Muscle layer of colon (tissue), 2 donors: ENCODE results near the gene MSANTD1.

Experiments
- H3K27ac ChIP-seq: one replicate; pipeline ENCODE4 v1.7.0; 2013; ENCODE audit warnings: low read depth, mild to moderate bottlenecking, low read length, moderate library complexity
- H3K27me3 ChIP-seq, 2 donors: one replicate each; pipeline ENCODE4 v1.7.0; 2013; ENCODE audit warnings: low read length in 2 of 2, mild to moderate bottlenecking in 2 of 2; ENCODE audit not compliant: insufficient read depth in 2 of 2, control insufficient read depth in 1 of 2
- H3K36me3 ChIP-seq: one replicate; pipeline ENCODE4 v1.7.0; 2013; ENCODE audit warnings: mild to moderate bottlenecking, low read length; ENCODE audit not compliant: insufficient read depth
- H3K4me1 ChIP-seq: one replicate; pipeline ENCODE4 v1.7.0; 2013; ENCODE audit warnings: mild to moderate bottlenecking, low read length; ENCODE audit not compliant: insufficient read depth
- H3K4me3 ChIP-seq, 2 donors: one replicate each; pipeline ENCODE4 v1.7.0; 2013; ENCODE audit warnings: low read length in 2 of 2, low read depth in 1 of 2, mild to moderate bottlenecking in 1 of 2, moderate library complexity in 1 of 2
- H3K9ac ChIP-seq: one replicate; pipeline ENCODE4 v1.7.0; 2013; ENCODE audit warnings: low read length
- H3K9me3 ChIP-seq: one replicate; pipeline ENCODE4 v1.7.0; 2013; ENCODE audit warnings: mild to moderate bottlenecking, low read length
- donor health status: abdominal sarcoma.
- donor health status: Adenocarcinoma of cecum.

MSANTD1 gene

DNA sequence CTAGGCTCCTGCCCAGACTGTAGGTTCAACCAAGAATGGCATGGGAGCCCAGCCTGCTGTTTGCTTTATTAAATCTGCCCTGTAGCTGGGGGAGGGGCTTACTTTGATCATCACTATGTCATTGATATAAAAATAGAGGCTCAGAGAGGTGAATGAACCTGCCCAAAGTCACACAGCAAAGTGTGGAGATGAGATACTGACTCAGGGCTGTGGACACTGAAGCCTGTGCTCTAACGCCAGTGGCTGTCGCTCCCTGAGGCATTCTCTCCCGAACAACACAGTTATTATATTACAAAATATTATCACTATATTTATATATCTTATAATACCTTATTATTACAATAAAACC is 3.5 kb downstream of the MSANTD1 start:
- no peak overlapping the region for H3K9ac ChIP-seq
- H3K4me1 ChIP-seq, result no peaks in the 10 kb centered on the region
- H3K36me3 ChIP-seq, result no peaks in the 10 kb centered on the region
- H3K4me3 ChIP-seq, result no peak overlapping the region
- H3K27ac ChIP-seq, result no peak overlapping the region
- H3K27me3 ChIP-seq, result no peaks in the 10 kb centered on the region
- H3K9me3 ChIP-seq, result no peaks in the 10 kb centered on the region

DNA sequence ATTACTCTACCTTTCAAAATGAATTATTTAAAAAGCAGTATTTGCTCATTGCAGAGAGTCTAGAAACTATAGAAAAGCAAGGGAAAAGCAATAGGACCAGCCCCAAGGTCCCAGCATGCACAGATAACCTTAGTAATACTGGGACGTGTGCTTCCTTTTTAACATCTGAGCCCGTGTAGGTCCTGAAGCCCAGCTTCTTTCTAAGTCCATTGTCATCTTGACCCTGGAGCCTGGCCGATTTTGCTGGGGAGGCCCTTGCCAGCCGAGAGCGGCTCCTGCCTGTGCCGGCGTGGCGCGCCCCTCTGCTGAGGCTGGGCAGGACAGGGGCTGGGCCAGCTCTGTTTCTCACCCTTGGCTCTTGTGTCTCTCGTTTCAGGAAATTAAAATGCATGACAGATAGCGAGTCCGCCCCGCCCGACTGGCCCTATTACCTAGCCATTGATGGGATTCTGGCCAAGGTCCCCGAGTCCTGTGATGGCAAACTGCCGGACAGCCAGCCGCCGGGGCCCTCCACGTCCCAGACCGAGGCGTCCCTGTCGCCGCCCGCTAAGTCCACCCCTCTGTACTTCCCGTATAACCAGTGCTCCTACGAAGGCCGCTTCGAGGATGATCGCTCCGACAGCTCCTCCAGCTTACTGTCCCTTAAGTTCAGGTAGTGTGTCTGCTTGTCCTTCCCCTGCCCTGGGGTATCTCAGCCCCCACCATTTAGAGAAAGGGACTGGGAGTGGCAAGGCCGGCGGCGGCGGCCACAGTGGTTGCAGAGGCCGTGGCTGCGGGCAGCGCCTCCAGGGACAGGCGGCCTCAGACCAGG is 4.1 kb downstream of the MSANTD1 start:
- no peaks in the 10 kb centered on the region for H3K36me3 ChIP-seq
- H3K9ac ChIP-seq, result no peak overlapping the region
- H3K27me3 ChIP-seq, result no peaks in the 10 kb centered on the region

DNA sequence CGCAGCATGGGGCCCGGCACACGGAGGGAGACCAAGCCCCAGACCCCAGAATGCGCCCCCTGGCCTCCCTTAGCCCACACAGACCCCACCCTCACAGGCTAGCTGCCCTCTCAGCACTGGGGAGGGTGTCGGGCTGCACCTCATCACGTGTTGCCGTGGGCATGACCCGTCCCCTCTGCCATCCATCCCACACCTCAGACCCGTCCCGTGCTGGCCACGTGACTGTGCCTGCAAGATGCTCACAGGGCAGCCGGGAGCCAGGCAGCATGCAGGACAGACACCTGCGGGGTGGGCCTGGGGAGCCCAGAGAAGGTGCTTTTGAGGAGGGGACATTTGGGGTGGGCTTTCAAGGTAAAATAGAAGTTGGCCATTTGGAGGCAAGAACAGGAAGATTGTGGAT is 4.8 kb downstream of the MSANTD1 start:
- Histone ChIP-seq H3K9me3 (no peaks in the 10 kb centered on the region), H3K9ac (no peak overlapping the region), H3K27me3 (no peaks in the 10 kb centered on the region), H3K4me3 (no peak overlapping the region), H3K36me3 (no peaks in the 10 kb centered on the region), H3K4me1 (no peaks in the 10 kb centered on the region), H3K27ac (no peak overlapping the region)

More for the DNA sequence above, 4.1 kb downstream of the MSANTD1 start:
- Histone ChIP-seq H3K9me3 (no peaks in the 10 kb centered on the region), H3K27ac (no peak overlapping the region), H3K4me3 (no peak overlapping the region), H3K4me1 (no peaks in the 10 kb centered on the region)

DNA sequence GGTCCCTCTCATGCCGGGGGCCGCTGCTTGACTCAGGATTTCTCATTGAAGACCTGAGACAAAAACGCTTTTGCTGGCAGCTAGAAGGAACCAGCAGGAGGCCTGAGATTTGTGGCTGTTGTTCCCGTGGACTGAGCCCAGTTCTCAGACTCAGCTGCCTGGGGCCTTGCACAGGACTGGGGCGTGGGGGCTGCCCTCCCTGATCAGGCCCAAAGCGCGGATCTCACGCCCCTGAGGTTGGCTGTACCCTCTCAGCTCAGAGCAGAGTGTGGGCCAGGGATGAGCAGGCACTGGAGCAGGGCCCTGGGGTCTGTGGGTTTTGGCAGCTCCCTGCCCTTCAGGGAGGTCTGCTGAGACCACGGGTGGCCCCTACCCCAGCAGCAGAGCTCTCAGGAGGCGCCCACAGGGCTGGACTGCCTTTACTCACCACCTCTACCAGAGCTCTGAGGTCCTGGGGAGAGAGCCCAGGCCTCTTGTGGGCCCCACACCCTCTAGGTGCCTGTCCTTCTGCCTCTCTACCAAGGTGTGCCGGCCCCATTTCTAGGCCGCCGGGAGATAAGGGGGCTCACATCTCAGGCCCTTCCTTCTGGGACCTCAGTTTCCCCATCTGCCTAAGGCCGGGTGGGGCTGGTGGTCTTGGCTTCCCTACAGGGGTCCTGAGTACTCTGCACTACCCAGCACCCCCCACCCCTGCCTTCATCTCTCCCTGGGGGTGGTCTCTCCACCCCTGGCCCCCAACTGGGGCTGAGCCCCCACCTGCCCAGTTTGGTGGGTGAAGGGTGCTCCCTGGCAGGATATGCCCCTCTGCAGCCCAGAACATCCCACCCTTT is 5.6 kb downstream of the MSANTD1 start:
- no peak overlapping the region for H3K9ac ChIP-seq
- no peak overlapping the region for H3K4me3 ChIP-seq
- H3K27ac ChIP-seq, result no peak overlapping the region
- no peaks in the 10 kb centered on the region for H3K27me3 ChIP-seq
- H3K9me3 ChIP-seq, result no peaks in the 10 kb centered on the region
- H3K36me3 ChIP-seq, result no peaks in the 10 kb centered on the region
- no peaks in the 10 kb centered on the region for H3K4me1 ChIP-seq

DNA sequence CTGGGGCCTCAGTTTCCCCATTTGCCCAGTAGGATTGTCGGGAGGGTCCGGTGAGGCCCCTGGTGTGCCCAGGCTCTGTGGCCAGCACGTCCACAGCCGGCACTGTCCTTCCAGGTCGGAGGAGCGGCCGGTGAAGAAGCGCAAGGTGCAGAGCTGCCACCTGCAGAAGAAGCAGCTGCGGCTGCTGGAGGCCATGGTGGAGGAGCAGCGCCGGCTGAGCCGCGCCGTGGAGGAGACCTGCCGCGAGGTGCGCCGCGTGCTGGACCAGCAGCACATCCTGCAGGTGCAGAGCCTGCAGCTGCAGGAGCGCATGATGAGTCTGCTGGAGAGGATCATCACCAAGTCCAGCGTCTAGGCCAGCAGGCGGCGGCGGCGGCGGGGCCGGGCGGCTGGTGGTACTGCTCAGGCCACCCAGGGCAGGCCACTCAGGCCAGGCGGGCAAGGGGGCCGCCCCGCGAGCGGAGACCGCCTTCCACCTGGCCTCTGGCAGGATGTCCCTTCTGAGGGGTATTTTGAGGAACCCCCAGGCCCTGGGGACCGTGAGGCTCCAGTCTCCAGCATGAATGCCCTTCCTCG is 6.7 kb downstream of the MSANTD1 start:
- Histone ChIP-seq H3K27me3 (no peaks in the 10 kb centered on the region), H3K36me3 (no peaks in the 10 kb centered on the region), H3K9ac (no peak overlapping the region), H3K4me3 (no peak overlapping the region), H3K4me1 (no peaks in the 10 kb centered on the region), H3K27ac (no peak overlapping the region), H3K9me3 (no peaks in the 10 kb centered on the region)

DNA sequence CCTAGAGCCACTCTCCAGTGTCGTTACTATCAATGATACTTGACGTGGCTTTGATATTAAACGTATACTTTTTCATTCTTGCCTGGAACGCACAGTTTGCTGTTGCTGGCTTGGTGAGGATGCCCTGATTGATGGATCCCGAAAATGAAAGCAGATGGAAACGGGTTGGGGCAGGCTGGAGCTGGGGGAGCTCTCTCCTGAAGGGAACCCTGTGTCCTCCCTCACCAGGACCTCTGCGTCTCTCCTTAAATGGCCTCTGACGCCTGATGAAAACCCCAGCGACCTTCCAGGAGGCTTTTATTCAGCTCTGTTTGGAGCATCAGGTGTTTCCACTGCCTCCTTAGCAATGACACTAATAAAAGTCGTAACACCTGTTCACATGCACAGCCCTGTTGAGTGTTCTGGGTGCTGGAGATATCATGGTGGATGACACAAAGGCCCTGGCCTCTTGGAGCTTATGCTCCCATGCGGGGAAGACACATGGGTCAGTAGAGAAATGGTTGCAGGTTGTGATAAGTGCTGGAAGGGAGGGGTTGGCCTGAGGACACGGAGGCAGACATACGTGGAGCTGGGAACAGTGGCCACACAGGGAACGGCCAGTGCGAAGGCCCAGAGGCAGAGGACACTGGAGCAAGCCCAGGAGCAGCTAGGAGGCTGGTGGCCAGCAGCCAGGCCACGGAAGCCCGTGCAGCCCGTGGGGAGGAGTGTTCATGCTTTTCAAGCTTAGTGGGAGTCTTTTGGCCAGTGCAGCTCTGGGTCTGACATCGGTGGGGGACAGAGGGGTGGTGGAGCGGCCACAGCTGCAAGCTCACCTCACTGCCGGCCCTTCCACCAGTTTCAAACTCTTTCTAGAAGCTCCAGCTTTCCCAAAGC is 7.5 kb downstream of the MSANTD1 start:
- no peak overlapping the region for H3K4me3 ChIP-seq
- H3K27me3 ChIP-seq, result no peaks in the 10 kb centered on the region
- H3K36me3 ChIP-seq, result no peaks in the 10 kb centered on the region
- no peak overlapping the region for H3K9ac ChIP-seq
- H3K4me1 ChIP-seq, result no peaks in the 10 kb centered on the region
- H3K27ac ChIP-seq, result no peak overlapping the region
- no peaks in the 10 kb centered on the region for H3K9me3 ChIP-seq

DNA sequence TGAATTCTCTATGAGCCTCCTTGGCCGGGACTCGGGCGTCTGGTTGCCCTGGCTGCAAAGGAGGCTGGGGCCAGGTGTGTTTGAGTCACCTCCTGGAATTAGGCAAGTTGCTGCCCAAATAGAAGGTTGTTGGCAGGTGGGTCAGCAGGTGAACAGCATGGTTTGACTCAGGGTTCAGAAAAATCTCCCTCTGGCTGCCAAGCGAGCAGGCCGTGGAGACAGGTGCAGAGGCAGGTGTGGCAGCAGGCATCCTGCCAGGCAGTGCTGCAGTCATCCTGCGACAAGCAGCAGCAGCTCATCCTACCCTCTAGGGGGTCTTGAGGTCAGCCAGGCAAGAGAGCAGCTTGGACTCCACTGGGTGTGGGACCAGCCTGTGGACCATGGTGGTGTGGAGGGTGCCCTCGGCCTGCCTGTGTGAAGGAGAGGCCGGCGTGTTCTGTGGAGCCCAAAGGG is 8.2 kb downstream of the MSANTD1 start:
- H3K27me3 ChIP-seq, result no peaks in the 10 kb centered on the region

DNA sequence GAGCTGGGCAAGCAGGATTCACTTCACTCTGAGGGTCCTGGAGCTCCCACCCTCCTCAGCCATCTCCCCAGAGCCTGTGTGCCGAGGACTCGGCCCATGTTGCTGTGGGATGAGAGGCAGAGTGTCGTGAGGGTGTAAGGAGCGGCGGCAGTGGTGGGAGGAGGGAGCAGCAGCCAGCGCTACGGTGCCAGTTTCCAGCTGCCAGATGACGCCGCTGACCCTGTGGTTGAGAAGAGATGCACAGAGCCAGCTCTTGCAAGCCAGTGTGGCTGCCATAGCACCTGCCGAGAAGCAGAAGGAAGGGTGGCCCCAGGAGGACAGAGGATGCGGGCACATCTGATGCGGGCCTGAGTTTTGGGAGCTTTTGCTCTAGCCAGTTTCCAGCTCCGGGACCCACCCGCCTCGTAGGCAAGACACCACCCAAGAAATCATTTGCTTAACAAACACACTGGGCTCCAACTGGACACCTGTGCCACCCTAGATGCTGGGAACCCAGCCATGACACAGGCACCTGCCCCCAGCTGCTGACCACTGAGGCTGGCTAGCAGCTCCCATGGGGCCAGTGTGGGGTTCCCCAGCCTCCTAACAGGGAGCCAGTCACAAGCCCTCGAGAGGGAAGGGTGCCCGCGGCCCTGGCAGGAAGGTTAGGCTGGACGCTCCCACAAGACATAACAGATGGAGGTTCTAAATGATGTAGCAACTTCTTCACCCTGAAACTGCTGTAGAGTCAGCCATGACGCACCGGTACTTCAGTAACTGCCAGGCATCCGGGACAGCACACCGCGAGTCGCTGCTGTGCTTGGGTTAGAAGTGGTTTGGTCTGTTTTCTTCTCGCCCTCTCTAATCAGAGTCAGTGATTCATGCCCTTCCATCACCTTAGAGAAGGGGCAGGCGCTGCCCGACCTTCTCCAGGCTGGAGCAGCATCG is 8.9 kb downstream of the MSANTD1 start:
- Histone ChIP-seq H3K27me3 (no peaks in the 10 kb centered on the region), H3K36me3 (no peaks in the 10 kb centered on the region), H3K4me3 (no peak overlapping the region), H3K4me1 (no peaks in the 10 kb centered on the region), H3K9me3 (no peaks in the 10 kb centered on the region), H3K9ac (no peak overlapping the region), H3K27ac (no peak overlapping the region)

More for the DNA sequence above, 8.2 kb downstream of the MSANTD1 start:
- H3K9ac ChIP-seq, result no peak overlapping the region
- H3K9me3 ChIP-seq, result no peaks in the 10 kb centered on the region
- H3K4me3 ChIP-seq, result no peak overlapping the region
- no peaks in the 10 kb centered on the region for H3K36me3 ChIP-seq
- H3K27ac ChIP-seq, result no peak overlapping the region
- H3K4me1 ChIP-seq, result no peaks in the 10 kb centered on the region

DNA sequence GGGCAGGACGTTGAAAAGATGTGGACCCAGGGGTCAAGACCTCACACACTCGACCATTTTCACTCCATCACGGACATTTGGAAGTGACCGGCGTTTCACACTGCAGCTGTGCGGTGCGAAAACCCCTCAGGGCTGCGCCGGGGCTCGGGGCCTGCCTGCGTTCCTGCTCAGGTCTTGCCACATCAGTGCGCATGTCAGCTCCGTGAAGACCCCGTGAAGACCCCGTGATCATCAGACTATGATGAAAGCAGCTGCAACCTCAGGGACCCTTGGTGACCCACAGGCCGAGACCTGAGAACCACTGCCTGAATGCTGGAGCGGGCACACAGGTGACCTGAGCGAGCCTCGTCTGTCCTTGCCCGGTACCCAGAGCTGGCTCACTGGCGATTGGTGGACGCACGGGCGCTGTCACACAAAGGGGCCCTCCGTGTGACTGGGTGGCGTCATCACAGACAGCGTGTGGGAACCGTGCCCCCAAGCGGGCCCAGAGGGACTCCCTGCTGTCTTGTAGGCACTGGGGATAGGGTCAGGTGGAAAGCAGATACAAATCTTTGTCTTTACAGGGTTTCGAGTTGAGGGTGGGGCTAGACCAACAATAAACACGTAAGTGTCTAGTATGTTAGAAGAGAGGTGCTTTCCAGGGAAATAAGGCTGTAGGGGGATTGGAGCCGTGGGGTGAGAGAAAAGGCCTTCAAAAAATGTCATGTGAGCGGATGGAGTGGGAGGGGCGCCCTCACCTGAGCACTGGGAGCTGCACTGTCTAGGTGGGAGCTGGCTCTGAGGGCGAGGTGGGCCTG is 12.7 kb downstream of the MSANTD1 start:
- no peaks in the 10 kb centered on the region for H3K36me3 ChIP-seq
- H3K9ac ChIP-seq, result no peak overlapping the region
- H3K27ac ChIP-seq, result no peak overlapping the region
- H3K4me3 ChIP-seq, result no peak overlapping the region
- H3K9me3 ChIP-seq, result no peaks in the 10 kb centered on the region
- H3K4me1 ChIP-seq, result no peaks in the 10 kb centered on the region
- no peaks in the 10 kb centered on the region for H3K27me3 ChIP-seq
